Prostate gland (tissue), 2 donors: ENCODE data around the gene TMEM250.

Experiments used
- POLR2A ChIP-seq: fragments of 450-650 bp; IDR thresholded peaks from one replicate; pipeline ENCODE4 v1.6.1; 2016; ENCODE audit warnings: antibody characterized with exemption, mild to moderate bottlenecking
- TF ChIP-seq, protein P1 (sequence below), 4 experiments: fragments of 200-600 bp in 2 of 4; fragments of 450-650 bp in 2 of 4; sonication (generic) in 2 of 4; IDR thresholded peaks; 1 replicate in 3 of 4; 2 replicates in 1 of 4; pipeline ENCODE4 v1.5.1; 2016 to 2019; ENCODE audit warnings: antibody characterized with exemption in 4 of 4, mild to moderate bottlenecking in 2 of 4, moderate library complexity in 2 of 4

DNA sequence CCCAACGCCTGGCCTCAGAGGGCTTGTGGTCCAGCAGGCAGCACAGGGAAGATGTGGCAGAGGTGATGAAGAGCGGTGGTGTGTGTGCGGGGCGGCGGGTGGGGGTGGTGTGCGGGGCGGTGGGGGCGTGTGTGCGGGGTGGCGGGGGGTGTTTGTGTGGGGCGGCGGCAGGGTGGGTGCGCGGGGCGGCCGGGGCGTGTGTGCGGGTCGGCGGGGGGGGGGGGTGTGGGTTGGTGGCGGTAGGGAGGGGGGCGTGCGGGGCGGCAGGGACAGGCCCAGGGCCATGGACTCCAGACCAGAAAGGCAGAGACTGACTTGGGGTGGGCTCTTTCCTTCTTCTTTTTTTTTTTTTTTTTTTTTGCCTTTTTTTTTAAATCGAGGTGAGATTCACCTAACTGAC lies 19.1 kb downstream of the TMEM250 start:
- no peak for TF ChIP-seq POLR2A
- TF ChIP-seq, protein P1, sequence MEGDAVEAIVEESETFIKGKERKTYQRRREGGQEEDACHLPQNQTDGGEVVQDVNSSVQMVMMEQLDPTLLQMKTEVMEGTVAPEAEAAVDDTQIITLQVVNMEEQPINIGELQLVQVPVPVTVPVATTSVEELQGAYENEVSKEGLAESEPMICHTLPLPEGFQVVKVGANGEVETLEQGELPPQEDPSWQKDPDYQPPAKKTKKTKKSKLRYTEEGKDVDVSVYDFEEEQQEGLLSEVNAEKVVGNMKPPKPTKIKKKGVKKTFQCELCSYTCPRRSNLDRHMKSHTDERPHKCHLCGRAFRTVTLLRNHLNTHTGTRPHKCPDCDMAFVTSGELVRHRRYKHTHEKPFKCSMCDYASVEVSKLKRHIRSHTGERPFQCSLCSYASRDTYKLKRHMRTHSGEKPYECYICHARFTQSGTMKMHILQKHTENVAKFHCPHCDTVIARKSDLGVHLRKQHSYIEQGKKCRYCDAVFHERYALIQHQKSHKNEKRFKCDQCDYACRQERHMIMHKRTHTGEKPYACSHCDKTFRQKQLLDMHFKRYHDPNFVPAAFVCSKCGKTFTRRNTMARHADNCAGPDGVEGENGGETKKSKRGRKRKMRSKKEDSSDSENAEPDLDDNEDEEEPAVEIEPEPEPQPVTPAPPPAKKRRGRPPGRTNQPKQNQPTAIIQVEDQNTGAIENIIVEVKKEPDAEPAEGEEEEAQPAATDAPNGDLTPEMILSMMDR (IDR thresholded peaks at IDR 0.05), result no peak
